Stimulated activated CD8-positive, alpha-beta memory T cell treated with anti-CD3 and anti-CD28 coated beads, Interleukin-15, amount 100 ng/mL, for 24 hours (primary cell): Measurements from ENCODE around the gene MSI1.
"Not testable (repeated sequence)": the region's sequence is repeated elsewhere in the genome, so short reads cannot be mapped to it uniquely, and the experiment has no call there.

ENCODE experiments used
- DNase-seq: peaks from one replicate; pipeline ENCODE4 v3.0.0-alpha.2; 2020; ENCODE audit warnings: low read depth

Gene MSI1

GRCh38 chr12:120356567-120357030 is 12.4 kb downstream of the MSI1 start:
- peak; percentile 47 for DNase-seq

- DNase-seq, result no peak
Measured at GRCh38 chr12:120353556-120354317, 15.2 kb downstream of the MSI1 start.

GRCh38 chr12:120353136-120353535 is 15.8 kb downstream of the MSI1 start:
- no peak for DNase-seq

GRCh38 chr12:120352117-120352516 is 16.8 kb downstream of the MSI1 start:
- no peak for DNase-seq

GRCh38 chr12:120350576-120351350 is 18.2 kb downstream of the MSI1 start:
- DNase-seq, result no peak

GRCh38 chr12:120347766-120348165 is 21.2 kb downstream of the MSI1 start:
- DNase-seq, result no peak

- DNase-seq, result no peak
Measured at GRCh38 chr12:120346681-120347080, 22.3 kb downstream of the MSI1 start.

GRCh38 chr12:120346031-120346430 is 22.9 kb downstream of the MSI1 start:
- no peak for DNase-seq

- no peak for DNase-seq
Measured at GRCh38 chr12:120343692-120344091, 25.3 kb downstream of the MSI1 start.

GRCh38 chr12:120343039-120343537 is 25.9 kb downstream of the MSI1 start:
- no peak for DNase-seq

GRCh38 chr12:120342175-120343038 is 26.6 kb downstream of the MSI1 start:
- DNase-seq, result no peak

- no peak for DNase-seq
Measured at GRCh38 chr12:120339256-120339655, 29.7 kb downstream of the MSI1 start.

GRCh38 chr12:120337730-120338129 is 31.2 kb downstream of the MSI1 start:
- no peak for DNase-seq

- not testable (repeated sequence) for DNase-seq
Measured at GRCh38 chr12:120336392-120336791, 32.6 kb downstream of the MSI1 start.

GRCh38 chr12:120335447-120335846 is 33.5 kb downstream of the MSI1 start:
- not testable (repeated sequence) for DNase-seq

GRCh38 chr12:120332523-120332922 is 36.4 kb downstream of the MSI1 start:
- DNase-seq, result no peak

GRCh38 chr12:120332041-120332440 is 36.9 kb downstream of the MSI1 start:
- no peak for DNase-seq

GRCh38 chr12:120331390-120331789 is 37.6 kb downstream of the MSI1 start:
- DNase-seq, result no peak

- no peak for DNase-seq
Measured at GRCh38 chr12:120328228-120328627, 40.7 kb downstream of the MSI1 start.

- DNase-seq, result no peak
Measured at GRCh38 chr12:120327593-120327992, 41.4 kb downstream of the MSI1 start, which contains the start of gene PLA2G1B. PLA2G1B (minus strand) TSS chr12:120327779; CDS start chr12:120327753, 26 bp downstream.

GRCh38 chr12:120324841-120325417 is 44.0 kb downstream of the MSI1 start:
- no peak for DNase-seq

- DNase-seq, result no peak
Measured at GRCh38 chr12:120323772-120324171, 45.2 kb downstream of the MSI1 start.
